ENCODE data around the gene FRRS1. TPM values are rescaled to one million over a fixed set of nuclear protein-coding genes. Genes with fewer than 3 reads are reported as not detected.

Gene FRRS1
- total RNA-seq, 1 experiment from 2014 or later = 39.1 TPM

GRCh38 chr1:99726407-99726806 lies 40.0 kb downstream of the FRRS1 start:
- no peak for DNase-seq
- CTCF ChIA-PET = no interaction called here
- BruUV-seq (replicated peaks) = no TSS peak
- no peaks in the 10 kb centered on the region for H3K27me3 Mint-ChIP-seq (ENCODE audit: unreplicated experiment)
- peaks cover 7% of the 10 kb centered on the region for H3K36me3 Mint-ChIP-seq (ENCODE audit: insufficient read depth, unreplicated experiment)
- H3K27ac Mint-ChIP-seq (ENCODE audit: unreplicated experiment) = no peak overlapping the region
- H3K4me3 Mint-ChIP-seq (ENCODE audit: low read depth, unreplicated experiment) = no peak overlapping the region
- no peak for TF ChIP-seq CTCF (IDR thresholded peaks at IDR 0.05; ENCODE audit: unreplicated experiment)
- peaks cover 8% of the 10 kb centered on the region for H3K4me1 Mint-ChIP-seq (ENCODE audit: low read depth, unreplicated experiment)
- H3K9me3 Mint-ChIP-seq (ENCODE audit: low read depth, unreplicated experiment) = no peaks in the 10 kb centered on the region
- intact Hi-C loops (cut with micrococcal nuclease; ENCODE audit: unreplicated experiment) = no loop called here

GRCh38 chr1:99725996-99726395 lies 40.4 kb downstream of the FRRS1 start:
- peaks cover 8% of the 10 kb centered on the region for H3K4me1 Mint-ChIP-seq (ENCODE audit: low read depth, unreplicated experiment)
- H3K4me3 Mint-ChIP-seq (ENCODE audit: low read depth, unreplicated experiment) = no peak overlapping the region
- H3K36me3 Mint-ChIP-seq (ENCODE audit: insufficient read depth, unreplicated experiment) = peaks cover 7% of the 10 kb centered on the region
- H3K27ac Mint-ChIP-seq (ENCODE audit: unreplicated experiment) = no peak overlapping the region
- BruUV-seq (replicated peaks) = no TSS peak
- CTCF ChIA-PET = no interaction called here
- TF ChIP-seq CTCF (IDR thresholded peaks at IDR 0.05; ENCODE audit: unreplicated experiment) = no peak
- no peaks in the 10 kb centered on the region for H3K27me3 Mint-ChIP-seq (ENCODE audit: unreplicated experiment)
- no peak for DNase-seq
- no peaks in the 10 kb centered on the region for H3K9me3 Mint-ChIP-seq (ENCODE audit: low read depth, unreplicated experiment)
- intact Hi-C loops (cut with micrococcal nuclease; ENCODE audit: unreplicated experiment) = no loop called here

GRCh38 chr1:99723251-99723650 lies 43.2 kb downstream of the FRRS1 start:
- DNase-seq = no peak
- no TSS peak for BruUV-seq (replicated peaks)
- Mint-ChIP-seq H3K9me3 (ENCODE audit: low read depth, unreplicated experiment) (no peaks in the 10 kb centered on the region), H3K27me3 (ENCODE audit: unreplicated experiment) (no peaks in the 10 kb centered on the region), H3K27ac (ENCODE audit: unreplicated experiment) (no peak overlapping the region), H3K4me1 (ENCODE audit: low read depth, unreplicated experiment) (peaks cover 8% of the 10 kb centered on the region), H3K4me3 (ENCODE audit: low read depth, unreplicated experiment) (no peak overlapping the region), H3K36me3 (ENCODE audit: insufficient read depth, unreplicated experiment) (peaks cover 1% of the 10 kb centered on the region)
- CTCF ChIA-PET = no interaction called here
- TF ChIP-seq CTCF (IDR thresholded peaks at IDR 0.05; ENCODE audit: unreplicated experiment) = no peak
- intact Hi-C loops (cut with micrococcal nuclease; ENCODE audit: unreplicated experiment) = no loop called here

- H3K4me3 Mint-ChIP-seq (ENCODE audit: low read depth, unreplicated experiment) = no peak overlapping the region
- intact Hi-C loops (cut with micrococcal nuclease; ENCODE audit: unreplicated experiment) = no loop called here
- no peak overlapping the region for H3K27ac Mint-ChIP-seq (ENCODE audit: unreplicated experiment)
- H3K4me1 Mint-ChIP-seq (ENCODE audit: low read depth, unreplicated experiment) = no peaks in the 10 kb centered on the region
- H3K27me3 Mint-ChIP-seq (ENCODE audit: unreplicated experiment) = no peaks in the 10 kb centered on the region
- no peaks in the 10 kb centered on the region for H3K9me3 Mint-ChIP-seq (ENCODE audit: low read depth, unreplicated experiment)
- no peak for DNase-seq
- BruUV-seq (replicated peaks) = no TSS peak
- TF ChIP-seq CTCF (IDR thresholded peaks at IDR 0.05; ENCODE audit: unreplicated experiment) = no peak
- CTCF ChIA-PET = no interaction called here
- no peaks in the 10 kb centered on the region for H3K36me3 Mint-ChIP-seq (ENCODE audit: insufficient read depth, unreplicated experiment)
Observed at GRCh38 chr1:99717005-99717404, 49.4 kb downstream of the FRRS1 start.

GRCh38 chr1:99713006-99713405 lies 53.4 kb downstream of the FRRS1 start:
- TF ChIP-seq CTCF (IDR thresholded peaks at IDR 0.05; ENCODE audit: unreplicated experiment) = no peak
- Mint-ChIP-seq H3K4me3 (ENCODE audit: low read depth, unreplicated experiment) (no peak overlapping the region), H3K27me3 (ENCODE audit: unreplicated experiment) (no peaks in the 10 kb centered on the region), H3K27ac (ENCODE audit: unreplicated experiment) (no peak overlapping the region), H3K4me1 (ENCODE audit: low read depth, unreplicated experiment) (no peaks in the 10 kb centered on the region), H3K9me3 (ENCODE audit: low read depth, unreplicated experiment) (no peaks in the 10 kb centered on the region), H3K36me3 (ENCODE audit: insufficient read depth, unreplicated experiment) (peaks cover 5% of the 10 kb centered on the region)
- intact Hi-C loops (cut with micrococcal nuclease; ENCODE audit: unreplicated experiment) = no loop called here
- CTCF ChIA-PET = no interaction called here
- DNase-seq = no peak
- no TSS peak for BruUV-seq (replicated peaks)
